B cell (primary cell): Measurements from ENCODE around the gene PFN4.
"Not testable (repeated sequence)": the region's sequence is repeated elsewhere in the genome, so short reads cannot be mapped to it uniquely, and the experiment has no call there.

ENCODE experiments used
- CTCF ChIP-seq: fragments of 200-600 bp; IDR thresholded peaks from one replicate; pipeline ENCODE4 v1.8.0; 2022; ENCODE audit warnings: antibody characterized with exemption, mild to moderate bottlenecking
- EZH2 ChIP-seq: IDR thresholded peaks from 2 replicates; pipeline ENCODE4 v1.6.1; 2012; ENCODE audit warnings: borderline replicate concordance, low read depth, mild to moderate bottlenecking, moderate library complexity, low read length; ENCODE audit not compliant: insufficient read depth, poor library complexity, severe bottlenecking

GRCh38 chr2:24109431-24109830 is 13.7 kb downstream of the PFN4 start:
- not testable (repeated sequence) for TF ChIP-seq CTCF, EZH2
